Liver (tissue), 9 donors: ENCODE measurements around the gene MAPKAP1. TPM values are rescaled to one million over a fixed set of nuclear protein-coding genes. Genes with fewer than 3 reads are reported as not detected.
A peak's percentile ranks its signal among the peaks of the same experiment; 100 is the strongest.

Source experiments
- DNase-seq: peaks from one replicate; pipeline ENCODE4 v3.0.0-alpha.2; 2017; ENCODE audit warnings: low spot score
- H3K27ac ChIP-seq, 2 donors: one replicate each; pipeline ENCODE4 v1.7.0; 2013; ENCODE audit warnings: inconsistent platforms in 2 of 2, low read length in 2 of 2, control low read depth in 1 of 2, low read depth in 1 of 2, mild to moderate bottlenecking in 1 of 2
- H3K27me3 ChIP-seq, 4 donors: one replicate each; pipeline versions ENCODE4 v1.6.1 to v1.7.0; 2013; ENCODE audit warnings: low read length in 3 of 4, inconsistent platforms in 1 of 4, mild to moderate bottlenecking in 1 of 4, moderate library complexity in 1 of 4; ENCODE audit not compliant: control insufficient read depth in 4 of 4, insufficient read depth in 4 of 4
- H3K36me3 ChIP-seq, 4 donors: one replicate each; pipeline versions ENCODE4 v1.6.1 to v1.7.0; 2013; ENCODE audit warnings: low read length in 3 of 4, mild to moderate bottlenecking in 3 of 4, low read depth in 1 of 4, moderate library complexity in 1 of 4; ENCODE audit not compliant: control insufficient read depth in 4 of 4, insufficient read depth in 3 of 4
- H3K4me1 ChIP-seq, 4 donors: one replicate each; pipeline versions ENCODE4 v1.6.1 to v1.7.0; 2013; ENCODE audit warnings: low read length in 3 of 4, mild to moderate bottlenecking in 3 of 4, moderate library complexity in 1 of 4; ENCODE audit not compliant: control insufficient read depth in 4 of 4, insufficient read depth in 4 of 4
- H3K4me3 ChIP-seq, 3 donors: one replicate each; pipeline versions ENCODE4 v1.6.1 to v1.7.0; 2013; ENCODE audit warnings: low read length in 3 of 3, control low read depth in 1 of 3, low read depth in 1 of 3, mild to moderate bottlenecking in 1 of 3
- H3K9ac ChIP-seq, 2 donors: one replicate each; pipeline ENCODE4 v1.7.0; 2013; ENCODE audit warnings: low read length in 2 of 2, mild to moderate bottlenecking in 2 of 2, moderate library complexity in 2 of 2, control low read depth in 1 of 2, low read depth in 1 of 2
- H3K9me3 ChIP-seq, 4 donors: one replicate each; pipeline versions ENCODE4 v1.6.1 to v1.7.0; 2013; ENCODE audit warnings: low read length in 3 of 4; ENCODE audit not compliant: control insufficient read depth in 4 of 4
- CTCF ChIP-seq: fragments of 150-350 bp; IDR thresholded peaks from 2 replicates; pipeline ENCODE4 v1.5.1; 2017; ENCODE audit warnings: improper control_type of control experiment, low read depth, low read length; ENCODE audit not compliant: missing input control
- EGR1 ChIP-seq, 2 donors: IDR thresholded peaks; 2 replicates each; pipeline ENCODE4 v1.6.1; 2016 to 2018; ENCODE audit warnings: antibody characterized with exemption in 2 of 2, low read depth in 2 of 2
- HNF4A ChIP-seq, 2 donors: conservative IDR thresholded peaks; 2 replicates each; pipeline ENCODE4 v1.6.1; 2016; ENCODE audit warnings: antibody characterized with exemption in 2 of 2, mild to moderate bottlenecking in 2 of 2
- HNF4G ChIP-seq: IDR thresholded peaks from 2 replicates; pipeline ENCODE4 v1.6.1; 2016; ENCODE audit warnings: antibody characterized with exemption
- JUND ChIP-seq, 2 donors: IDR thresholded peaks; 2 replicates each; pipeline ENCODE4 v1.6.1; 2016; ENCODE audit warnings: antibody characterized with exemption in 2 of 2
- MAX ChIP-seq: IDR thresholded peaks from 2 replicates; pipeline ENCODE4 v1.6.1; 2016; ENCODE audit warnings: antibody characterized with exemption
- NR2F2 ChIP-seq: IDR thresholded peaks from 2 replicates; pipeline ENCODE4 v1.6.1; 2016; ENCODE audit warnings: antibody characterized with exemption
- RAD21 ChIP-seq, 2 donors: IDR thresholded peaks; 2 replicates each; pipeline ENCODE4 v1.6.1; 2016; ENCODE audit warnings: antibody characterized with exemption in 2 of 2, mild to moderate bottlenecking in 2 of 2
- REST ChIP-seq: IDR thresholded peaks from 2 replicates; pipeline ENCODE4 v1.6.1; 2016; ENCODE audit warnings: antibody characterized with exemption, mild to moderate bottlenecking
- SP1 ChIP-seq: IDR thresholded peaks from 2 replicates; pipeline ENCODE4 v1.6.1; 2018; ENCODE audit warnings: antibody characterized with exemption, mild to moderate bottlenecking
- TAF1 ChIP-seq: conservative IDR thresholded peaks from 2 replicates; pipeline ENCODE4 v1.6.1; 2016; ENCODE audit warnings: antibody characterized with exemption, mild to moderate bottlenecking
- ZBTB33 ChIP-seq: IDR thresholded peaks from 2 replicates; pipeline ENCODE4 v1.6.1; 2016; ENCODE audit warnings: antibody characterized with exemption
- WGBS: extraction: QIAGEN DNeasy Blood & Tissue Kit; methylation state at CpG from one replicate; pipeline ENCODE4 v1.1.7; 2013; 5-methylcytosine and 5-hydroxymethylcytosine counted together
- polyA plus RNA-seq, 2 donors: library from polyadenylated mRNA; stranded (reverse) in 1 of 2; unstranded in 1 of 2; fragments of 200-250 nt in 1 of 2; fragments of >200 nt in 1 of 2; fragmentation: Nextera tagmentation in 1 of 2; extraction: Ambion mirVana in 1 of 2; gene quantifications; one replicate each; pipeline versions ENCODE4 v1.2.1 to v1.2.3, GENCODE V29; 2013 to 2015
- total RNA-seq, 2 donors: library from RNA; depleted of rRNA; stranded (reverse); fragments of >200 nt; gene quantifications; one replicate each; pipeline ENCODE4 v1.2.3, GENCODE V29; 2014
- donor health status: healthy.
- donor health status: healthy.
- donor health status: healthy.
- donor health status: healthy.
- donor health status: healthy.

The MAPKAP1 gene
- total and polyA plus RNA-seq, 4 donors = 23.6 to 55.9 (median 32.7) TPM

- WGBS = 92% methylated on average over 3 of the region's 3 CpGs
- no peaks in the 10 kb centered on the region for H3K27me3 ChIP-seq
- no peak for DNase-seq
- H3K9me3 ChIP-seq = no peaks in the 10 kb centered on the region
- peaks cover 0 to 28% (median 24%) of the 10 kb centered on the region in 4 donors for H3K4me1 ChIP-seq
- no peak overlapping the region for H3K9ac ChIP-seq
- TF ChIP-seq HNF4G (no peak), HNF4A (conservative IDR thresholded peaks at IDR 0.05) (no peak), MAX (no peak), TAF1 (no peak), ZBTB33 (no peak), NR2F2 (no peak)
- no peak overlapping the region for H3K27ac ChIP-seq
- H3K36me3 ChIP-seq = no peaks in the 10 kb centered on the region
- no peak overlapping the region for H3K4me3 ChIP-seq
These were observed 45.1 kb upstream of the MAPKAP1 start for GRCh38 chr9:125752070-125752628.

GRCh38 chr9:125750627-125751011 lies 43.6 kb upstream of the MAPKAP1 start:
- no peaks in the 10 kb centered on the region for H3K27me3 ChIP-seq
- H3K4me3 ChIP-seq = peak overlapping the region in 1 of 3 donors; percentile 12
- H3K9ac ChIP-seq = peak overlapping the region; percentile 25 to 38
- no peak for DNase-seq
- H3K4me1 ChIP-seq = peaks cover 0 to 35% (median 27%) of the 10 kb centered on the region in 4 donors
- no peak for TF ChIP-seq TAF1
- no peak for TF ChIP-seq SP1
- no peak for TF ChIP-seq ZBTB33
- TF ChIP-seq CTCF = no peak
- 62% methylated on average over 6 of the region's 6 CpGs for WGBS
- peak overlapping the region; percentile 57 to 67 for H3K27ac ChIP-seq
- no peaks in the 10 kb centered on the region for H3K36me3 ChIP-seq
- H3K9me3 ChIP-seq = no peaks in the 10 kb centered on the region

- no peaks in the 10 kb centered on the region for H3K36me3 ChIP-seq
- WGBS = 67% methylated on average over 4 of the region's 4 CpGs
- peak overlapping the region in 1 of 3 donors; percentile 12 for H3K4me3 ChIP-seq
- no peak for DNase-seq
- no peaks in the 10 kb centered on the region for H3K9me3 ChIP-seq
- H3K27ac ChIP-seq = peak overlapping the region; percentile 57 to 67
- H3K27me3 ChIP-seq = no peaks in the 10 kb centered on the region
- peaks cover 0 to 34% (median 27%) of the 10 kb centered on the region in 4 donors for H3K4me1 ChIP-seq
- H3K9ac ChIP-seq = peak overlapping the region; percentile 43 to 81
- TF ChIP-seq RAD21 (IDR thresholded peaks at IDR 0.05) (peak; percentile 13 to 51), JUND (IDR thresholded peaks at IDR 0.05) (no peak), HNF4G (no peak), MAX (no peak), EGR1 (IDR thresholded peaks at IDR 0.05; ENCODE audit: low read depth in 2 of 2) (no peak), REST (no peak), NR2F2 (no peak), CTCF (no peak)
These were observed 43.1 kb upstream of the MAPKAP1 start for GRCh38 chr9:125749951-125750626.
